ENCODE data around the gene DLGAP1. TPM values are rescaled to one million over a fixed set of nuclear protein-coding genes. Genes with fewer than 3 reads are reported as not detected.

The DLGAP1 gene
- total and polyA plus RNA-seq, 2 experiments from 2014 or later = 17.0 to 48.5 TPM

DNA sequence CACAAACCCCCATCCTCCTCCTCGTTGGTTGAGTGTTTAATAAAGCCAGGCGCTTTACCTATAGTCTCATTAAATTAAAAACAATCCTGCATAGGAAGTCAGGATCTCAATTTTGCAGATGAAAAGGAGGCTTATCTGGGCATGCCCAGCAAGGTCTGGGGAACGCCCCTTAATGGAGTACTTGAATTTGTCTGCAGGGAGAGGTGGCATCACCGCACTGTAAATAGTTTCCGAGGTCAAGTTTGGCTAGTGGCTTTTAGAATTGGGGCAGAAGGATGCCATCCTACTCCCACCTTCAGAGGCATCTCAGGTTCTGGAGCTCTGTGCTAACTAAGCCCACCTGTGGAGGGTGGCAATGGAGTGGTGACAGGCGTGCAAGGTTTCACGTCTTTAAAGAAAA is 855.9 kb downstream of the DLGAP1 start:
- no peak for ATAC-seq
- H3K4me3 ChIP-seq = no peak overlapping the region
- Mint-ChIP-seq H3K27ac (0 out of 2 replicates have a peak overlapping the region, but pooled peaks have one; percentile 72), H3K27me3 (ENCODE audit: insufficient read depth, low read depth, poor library complexity) (peaks cover 5% of the 10 kb centered on the region), H3K36me3 (ENCODE audit: low read depth) (peaks cover 21% of the 10 kb centered on the region), H3K4me3 (no peak overlapping the region), H3K9me3 (no peaks in the 10 kb centered on the region), H3K4me1 (peaks cover 45% of the 10 kb centered on the region)
- H3K4me1 ChIP-seq (ENCODE audit: insufficient read depth) = peaks cover 47% of the 10 kb centered on the region
- no peak overlapping the region for H3K4me2 ChIP-seq
- no peak overlapping the region for H2AFZ ChIP-seq
- H3K27me3 ChIP-seq (ENCODE audit: insufficient read depth) = no peaks in the 10 kb centered on the region
- H3F3A ChIP-seq (replicated peaks; ENCODE audit: low read depth) = peaks cover 13% of the 10 kb centered on the region
- peaks cover 19% of the 10 kb centered on the region for H3K79me2 ChIP-seq (replicated peaks; ENCODE audit: insufficient read depth)
- no peaks in the 10 kb centered on the region; the same call in 1 of the 2 replicates for H3K36me3 ChIP-seq (ENCODE audit: insufficient read depth)
- H4K20me1 ChIP-seq (replicated peaks; ENCODE audit: insufficient read depth) = no peaks in the 10 kb centered on the region
- no peaks in the 10 kb centered on the region for H3K9me2 ChIP-seq (ENCODE audit: insufficient read depth)
- no peak for DNase-seq (ENCODE audit: low spot score)
- no peak overlapping the region for H3K27ac ChIP-seq (ENCODE audit: low read depth)
- TF ChIP-seq CTCF (conservative IDR thresholded peaks at IDR 0.05; ENCODE audit: low read depth in 2 of 2) (no peak), STAT1 (IDR thresholded peaks at IDR 0.05; ENCODE audit: unreplicated experiment) (no peak), POLR2AphosphoS5 (IDR thresholded peaks at IDR 0.05; ENCODE audit: low read depth) (no peak)

DNA sequence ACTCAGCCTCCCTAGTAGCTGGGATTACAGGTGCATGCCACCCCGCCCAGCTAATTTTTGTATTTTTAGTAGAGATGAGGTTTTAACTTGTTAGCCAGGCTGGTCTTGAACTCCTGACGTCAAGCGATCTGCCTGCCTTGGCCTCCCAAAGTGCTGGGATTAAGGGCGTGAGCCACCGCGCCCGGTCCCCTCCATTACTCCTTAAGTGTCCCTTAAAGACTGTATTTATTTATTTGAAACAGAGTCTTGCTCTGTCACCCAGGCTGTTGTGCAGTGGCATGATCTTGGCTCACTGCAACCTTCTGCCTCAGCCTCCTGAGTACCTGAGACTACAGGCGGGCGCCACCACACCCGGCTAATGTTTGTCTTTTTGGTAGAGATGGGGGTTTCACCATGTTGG is 856.5 kb downstream of the DLGAP1 start:
- peaks cover 49% of the 10 kb centered on the region for H3K4me1 ChIP-seq (ENCODE audit: insufficient read depth)
- no peaks in the 10 kb centered on the region; the same call in 1 of the 2 replicates for H3K36me3 ChIP-seq (ENCODE audit: insufficient read depth)
- peaks cover 21% of the 10 kb centered on the region for H3K36me3 Mint-ChIP-seq (ENCODE audit: low read depth)
- H4K20me1 ChIP-seq (replicated peaks; ENCODE audit: insufficient read depth) = no peaks in the 10 kb centered on the region
- no peak for ATAC-seq
- H3F3A ChIP-seq (replicated peaks; ENCODE audit: low read depth) = peaks cover 13% of the 10 kb centered on the region
- no peak for TF ChIP-seq POLR2AphosphoS5 (IDR thresholded peaks at IDR 0.05; ENCODE audit: low read depth)
- TF ChIP-seq, protein P1, sequence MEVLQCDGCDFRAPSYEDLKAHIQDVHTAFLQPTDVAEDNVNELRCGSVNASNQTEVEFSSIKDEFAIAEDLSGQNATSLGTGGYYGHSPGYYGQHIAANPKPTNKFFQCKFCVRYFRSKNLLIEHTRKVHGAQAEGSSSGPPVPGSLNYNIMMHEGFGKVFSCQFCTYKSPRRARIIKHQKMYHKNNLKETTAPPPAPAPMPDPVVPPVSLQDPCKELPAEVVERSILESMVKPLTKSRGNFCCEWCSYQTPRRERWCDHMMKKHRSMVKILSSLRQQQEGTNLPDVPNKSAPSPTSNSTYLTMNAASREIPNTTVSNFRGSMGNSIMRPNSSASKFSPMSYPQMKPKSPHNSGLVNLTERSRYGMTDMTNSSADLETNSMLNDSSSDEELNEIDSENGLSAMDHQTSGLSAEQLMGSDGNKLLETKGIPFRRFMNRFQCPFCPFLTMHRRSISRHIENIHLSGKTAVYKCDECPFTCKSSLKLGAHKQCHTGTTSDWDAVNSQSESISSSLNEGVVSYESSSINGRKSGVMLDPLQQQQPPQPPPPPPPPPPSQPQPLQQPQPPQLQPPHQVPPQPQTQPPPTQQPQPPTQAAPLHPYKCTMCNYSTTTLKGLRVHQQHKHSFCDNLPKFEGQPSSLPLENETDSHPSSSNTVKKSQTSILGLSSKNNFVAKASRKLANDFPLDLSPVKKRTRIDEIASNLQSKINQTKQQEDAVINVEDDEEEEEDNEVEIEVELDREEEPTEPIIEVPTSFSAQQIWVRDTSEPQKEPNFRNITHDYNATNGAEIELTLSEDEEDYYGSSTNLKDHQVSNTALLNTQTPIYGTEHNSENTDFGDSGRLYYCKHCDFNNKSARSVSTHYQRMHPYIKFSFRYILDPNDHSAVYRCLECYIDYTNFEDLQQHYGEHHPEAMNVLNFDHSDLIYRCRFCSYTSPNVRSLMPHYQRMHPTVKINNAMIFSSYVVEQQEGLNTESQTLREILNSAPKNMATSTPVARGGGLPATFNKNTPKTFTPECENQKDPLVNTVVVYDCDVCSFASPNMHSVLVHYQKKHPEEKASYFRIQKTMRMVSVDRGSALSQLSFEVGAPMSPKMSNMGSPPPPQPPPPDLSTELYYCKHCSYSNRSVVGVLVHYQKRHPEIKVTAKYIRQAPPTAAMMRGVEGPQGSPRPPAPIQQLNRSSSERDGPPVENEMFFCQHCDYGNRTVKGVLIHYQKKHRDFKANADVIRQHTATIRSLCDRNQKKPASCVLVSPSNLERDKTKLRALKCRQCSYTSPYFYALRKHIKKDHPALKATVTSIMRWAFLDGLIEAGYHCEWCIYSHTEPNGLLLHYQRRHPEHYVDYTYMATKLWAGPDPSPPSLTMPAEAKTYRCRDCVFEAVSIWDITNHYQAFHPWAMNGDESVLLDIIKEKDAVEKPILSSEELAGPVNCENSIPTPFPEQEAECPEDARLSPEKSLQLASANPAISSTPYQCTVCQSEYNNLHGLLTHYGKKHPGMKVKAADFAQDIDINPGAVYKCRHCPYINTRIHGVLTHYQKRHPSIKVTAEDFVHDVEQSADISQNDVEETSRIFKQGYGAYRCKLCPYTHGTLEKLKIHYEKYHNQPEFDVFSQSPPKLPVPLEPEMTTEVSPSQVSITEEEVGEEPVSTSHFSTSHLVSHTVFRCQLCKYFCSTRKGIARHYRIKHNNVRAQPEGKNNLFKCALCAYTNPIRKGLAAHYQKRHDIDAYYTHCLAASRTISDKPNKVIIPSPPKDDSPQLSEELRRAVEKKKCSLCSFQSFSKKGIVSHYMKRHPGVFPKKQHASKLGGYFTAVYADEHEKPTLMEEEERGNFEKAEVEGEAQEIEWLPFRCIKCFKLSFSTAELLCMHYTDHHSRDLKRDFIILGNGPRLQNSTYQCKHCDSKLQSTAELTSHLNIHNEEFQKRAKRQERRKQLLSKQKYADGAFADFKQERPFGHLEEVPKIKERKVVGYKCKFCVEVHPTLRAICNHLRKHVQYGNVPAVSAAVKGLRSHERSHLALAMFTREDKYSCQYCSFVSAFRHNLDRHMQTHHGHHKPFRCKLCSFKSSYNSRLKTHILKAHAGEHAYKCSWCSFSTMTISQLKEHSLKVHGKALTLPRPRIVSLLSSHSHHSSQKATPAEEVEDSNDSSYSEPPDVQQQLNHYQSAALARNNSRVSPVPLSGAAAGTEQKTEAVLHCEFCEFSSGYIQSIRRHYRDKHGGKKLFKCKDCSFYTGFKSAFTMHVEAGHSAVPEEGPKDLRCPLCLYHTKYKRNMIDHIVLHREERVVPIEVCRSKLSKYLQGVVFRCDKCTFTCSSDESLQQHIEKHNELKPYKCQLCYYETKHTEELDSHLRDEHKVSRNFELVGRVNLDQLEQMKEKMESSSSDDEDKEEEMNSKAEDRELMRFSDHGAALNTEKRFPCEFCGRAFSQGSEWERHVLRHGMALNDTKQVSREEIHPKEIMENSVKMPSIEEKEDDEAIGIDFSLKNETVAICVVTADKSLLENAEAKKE (CRISPR knock-in tag; IDR thresholded peaks at IDR 0.05) = no peak
- no peak for TF ChIP-seq ETS1 (IDR thresholded peaks at IDR 0.05)
- no peak for TF ChIP-seq STAT1 (IDR thresholded peaks at IDR 0.05; ENCODE audit: unreplicated experiment)
- TF ChIP-seq NANOG (IDR thresholded peaks at IDR 0.05; ENCODE audit: borderline replicate concordance) = no peak
- H3K9me2 ChIP-seq (ENCODE audit: insufficient read depth) = no peaks in the 10 kb centered on the region
- no peak overlapping the region for H3K4me3 ChIP-seq
- no peak overlapping the region for H3K4me3 Mint-ChIP-seq
- H3K9me3 Mint-ChIP-seq = no peaks in the 10 kb centered on the region
- H3K27ac ChIP-seq (ENCODE audit: low read depth) = no peak overlapping the region
- H3K27ac Mint-ChIP-seq = peak overlapping the region; percentile 31; the same call in 1 of the 2 replicates
- H3K4me2 ChIP-seq = no peak overlapping the region
- no peak overlapping the region for H2AFZ ChIP-seq
- no peak for DNase-seq (ENCODE audit: low spot score)
- H3K79me2 ChIP-seq (replicated peaks; ENCODE audit: insufficient read depth) = peaks cover 19% of the 10 kb centered on the region
- peaks cover 47% of the 10 kb centered on the region for H3K4me1 Mint-ChIP-seq
- peaks cover 5% of the 10 kb centered on the region for H3K27me3 Mint-ChIP-seq (ENCODE audit: insufficient read depth, low read depth, poor library complexity)
- no peaks in the 10 kb centered on the region for H3K27me3 ChIP-seq (ENCODE audit: insufficient read depth)

All from GM23338 (cell line).